Loucy (cell line): ENCODE results near the gene MIR17HG.

ENCODE experiments used
- H2AFZ ChIP-seq: fragments of 200-600 bp; sonication (generic); 2 replicates; pipeline ENCODE4 v1.6.0; 2016; ENCODE audit warnings: antibody characterized with exemption, mild to moderate bottlenecking, low read length, moderate library complexity
- H3F3A ChIP-seq: fragments of 200-600 bp; 2 replicates; pipeline ENCODE4 v1.6.0; 2016; ENCODE audit warnings: antibody characterized with exemption, low read depth, mild to moderate bottlenecking
- H3K27me3 ChIP-seq: fragments of 200-600 bp; sonication (generic); 2 replicates; pipeline ENCODE4 v1.6.1; 2014; ENCODE audit warnings: low read length, mild to moderate bottlenecking; ENCODE audit not compliant: insufficient read depth, poor library complexity, severe bottlenecking
- H3K36me3 ChIP-seq: fragments of 200-600 bp; sonication (generic); 2 replicates; pipeline ENCODE4 v1.6.1; 2016; ENCODE audit warnings: low read length; ENCODE audit not compliant: insufficient read depth
- H3K4me1 ChIP-seq: fragments of 200-600 bp; sonication (generic); 2 replicates; pipeline ENCODE4 v1.5.1; 2014; ENCODE audit warnings: low read length, mild to moderate bottlenecking; ENCODE audit not compliant: insufficient read depth, poor library complexity, severe bottlenecking
- H3K4me2 ChIP-seq: fragments of 200-600 bp; sonication (generic); 2 replicates; pipeline ENCODE4 v1.6.0; 2014; ENCODE audit warnings: antibody characterized with exemption, low read length, low read depth, mild to moderate bottlenecking; ENCODE audit not compliant: poor library complexity, severe bottlenecking
- H3K4me3 ChIP-seq: fragments of 200-600 bp; sonication (generic); 2 replicates; pipeline ENCODE4 v1.5.1; 2014; ENCODE audit warnings: low read length, mild to moderate bottlenecking, mixed read lengths; ENCODE audit not compliant: poor library complexity, severe bottlenecking
- H3K79me2 ChIP-seq: fragments of 200-600 bp; sonication (generic); 2 replicates; pipeline ENCODE4 v1.6.1; 2014; ENCODE audit warnings: low read length; ENCODE audit not compliant: insufficient read depth
- H3K9ac ChIP-seq: fragments of 200-600 bp; sonication (generic); 2 replicates; pipeline ENCODE4 v1.6.0; 2014; ENCODE audit warnings: mild to moderate bottlenecking, low read depth, low read length, moderate library complexity; ENCODE audit not compliant: poor library complexity, severe bottlenecking
- H3K9me2 ChIP-seq: fragments of 200-600 bp; sonication (generic); replicated peaks from 2 replicates; pipeline ENCODE4 v1.6.1; 2016; ENCODE audit warnings: low read depth, low read length, mixed read lengths
- H3K9me3 ChIP-seq: fragments of 200-600 bp; sonication (generic); 2 replicates; pipeline ENCODE4 v1.6.1; 2014; ENCODE audit warnings: mild to moderate bottlenecking, antibody characterized with exemption, low read length, low read depth; ENCODE audit not compliant: insufficient read depth
- H4K20me1 ChIP-seq: fragments of 200-600 bp; sonication (generic); 2 replicates; pipeline ENCODE4 v1.6.0; 2014; ENCODE audit warnings: antibody characterized with exemption, low read length, mild to moderate bottlenecking; ENCODE audit not compliant: insufficient read depth, poor library complexity, severe bottlenecking
- EZH2phosphoT487 ChIP-seq: fragments of 200-600 bp; IDR thresholded peaks from 2 replicates; pipeline ENCODE4 v1.6.1; 2018; ENCODE audit warnings: antibody characterized with exemption, mild to moderate bottlenecking, moderate library complexity, borderline replicate concordance
- TF ChIP-seq, protein P1 (sequence below): fragments of 200-600 bp; sonication (generic); conservative IDR thresholded peaks from 2 replicates; pipeline ENCODE4 v1.5.1; 2014; ENCODE audit warnings: mild to moderate bottlenecking, antibody characterized with exemption, low read length

Gene MIR17HG

DNA sequence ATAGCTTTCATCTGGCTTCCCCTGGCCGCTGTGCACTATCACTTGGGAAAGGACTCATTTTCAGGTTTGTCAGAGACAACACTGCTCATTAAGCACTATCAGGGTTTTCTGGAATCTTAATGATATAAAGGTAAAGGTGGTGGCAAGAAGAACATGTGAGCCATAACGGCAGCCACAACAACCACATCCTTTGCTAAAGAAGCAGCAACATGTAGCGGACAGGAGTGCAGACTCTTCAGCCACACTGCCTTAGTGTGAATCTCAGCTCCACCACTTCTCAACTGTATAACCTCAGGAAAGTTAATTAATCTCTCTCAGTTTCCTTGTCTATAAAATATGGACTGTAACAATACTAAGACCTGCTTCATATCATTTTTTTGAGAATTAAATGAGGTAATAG, 24.1 kb upstream of the MIR17HG start:
- no peaks in the 10 kb centered on the region for H4K20me1 ChIP-seq
- H3K9ac ChIP-seq = no peak overlapping the region
- no peaks in the 10 kb centered on the region for H3K9me3 ChIP-seq
- H3K36me3 ChIP-seq = no peaks in the 10 kb centered on the region
- H3K27me3 ChIP-seq = no peaks in the 10 kb centered on the region
- H3K4me1 ChIP-seq = no peaks in the 10 kb centered on the region
- H3F3A ChIP-seq = no peaks in the 10 kb centered on the region
- no peak overlapping the region for H3K4me3 ChIP-seq
- H3K4me2 ChIP-seq = no peak overlapping the region
- TF ChIP-seq, protein P1, sequence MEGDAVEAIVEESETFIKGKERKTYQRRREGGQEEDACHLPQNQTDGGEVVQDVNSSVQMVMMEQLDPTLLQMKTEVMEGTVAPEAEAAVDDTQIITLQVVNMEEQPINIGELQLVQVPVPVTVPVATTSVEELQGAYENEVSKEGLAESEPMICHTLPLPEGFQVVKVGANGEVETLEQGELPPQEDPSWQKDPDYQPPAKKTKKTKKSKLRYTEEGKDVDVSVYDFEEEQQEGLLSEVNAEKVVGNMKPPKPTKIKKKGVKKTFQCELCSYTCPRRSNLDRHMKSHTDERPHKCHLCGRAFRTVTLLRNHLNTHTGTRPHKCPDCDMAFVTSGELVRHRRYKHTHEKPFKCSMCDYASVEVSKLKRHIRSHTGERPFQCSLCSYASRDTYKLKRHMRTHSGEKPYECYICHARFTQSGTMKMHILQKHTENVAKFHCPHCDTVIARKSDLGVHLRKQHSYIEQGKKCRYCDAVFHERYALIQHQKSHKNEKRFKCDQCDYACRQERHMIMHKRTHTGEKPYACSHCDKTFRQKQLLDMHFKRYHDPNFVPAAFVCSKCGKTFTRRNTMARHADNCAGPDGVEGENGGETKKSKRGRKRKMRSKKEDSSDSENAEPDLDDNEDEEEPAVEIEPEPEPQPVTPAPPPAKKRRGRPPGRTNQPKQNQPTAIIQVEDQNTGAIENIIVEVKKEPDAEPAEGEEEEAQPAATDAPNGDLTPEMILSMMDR = no peak
- TF ChIP-seq EZH2phosphoT487 = no peak
- no peaks in the 10 kb centered on the region for H3K9me2 ChIP-seq
- no peak overlapping the region for H2AFZ ChIP-seq
- H3K79me2 ChIP-seq = no peaks in the 10 kb centered on the region

DNA sequence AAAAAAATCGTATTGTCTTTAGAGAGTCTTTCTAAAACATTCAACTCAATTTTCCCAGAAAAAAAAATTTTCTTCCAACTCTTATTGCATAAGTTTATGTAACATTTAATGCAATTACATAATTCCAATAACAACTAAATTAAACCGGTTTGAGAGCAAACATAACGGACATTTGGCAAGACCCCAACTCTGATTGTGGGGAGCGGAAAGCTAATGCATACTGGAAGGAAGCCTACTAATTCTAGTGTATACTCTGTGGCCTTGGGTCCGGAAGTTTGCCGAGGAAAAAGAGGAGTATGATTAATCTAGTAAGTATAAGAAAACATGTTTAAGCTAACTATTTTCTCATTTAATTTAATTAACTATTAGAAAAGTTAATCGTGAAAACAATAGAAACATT, 21.3 kb upstream of the MIR17HG start:
- Histone ChIP-seq H2AFZ (no peak overlapping the region), H3F3A (no peaks in the 10 kb centered on the region), H3K4me3 (no peak overlapping the region), H3K4me1 (no peaks in the 10 kb centered on the region), H4K20me1 (no peaks in the 10 kb centered on the region), H3K27me3 (no peaks in the 10 kb centered on the region), H3K9me3 (no peaks in the 10 kb centered on the region), H3K9me2 (no peaks in the 10 kb centered on the region), H3K79me2 (no peaks in the 10 kb centered on the region), H3K9ac (no peak overlapping the region), H3K4me2 (no peak overlapping the region), H3K36me3 (no peaks in the 10 kb centered on the region)
- TF ChIP-seq EZH2phosphoT487 = no peak
- TF ChIP-seq, protein P1 = no peak

DNA sequence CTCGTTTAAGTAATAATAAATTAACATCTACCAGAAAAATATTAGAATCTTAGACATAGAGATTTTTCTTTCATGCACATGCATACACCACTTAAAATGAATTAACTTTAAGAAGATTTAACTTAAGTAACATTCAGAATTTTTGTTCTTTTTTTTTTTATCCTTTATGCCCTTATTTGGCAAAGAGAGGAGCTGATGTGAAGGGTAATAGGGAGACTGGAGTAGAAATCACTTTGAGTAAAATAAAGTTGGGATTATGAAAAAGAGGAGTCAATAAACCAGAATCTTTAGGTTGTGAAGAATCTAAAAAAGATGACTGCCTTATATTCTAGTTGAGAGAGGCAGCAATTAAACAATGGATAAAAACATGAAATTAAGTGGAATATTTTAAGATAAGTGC, 18.8 kb upstream of the MIR17HG start:
- Histone ChIP-seq H3K79me2 (no peaks in the 10 kb centered on the region), H3K9ac (no peak overlapping the region), H3K4me3 (no peak overlapping the region), H3K4me2 (no peak overlapping the region), H3K36me3 (no peaks in the 10 kb centered on the region), H3K9me2 (no peaks in the 10 kb centered on the region), H4K20me1 (no peaks in the 10 kb centered on the region), H3K27me3 (no peaks in the 10 kb centered on the region), H3F3A (no peaks in the 10 kb centered on the region), H3K9me3 (no peaks in the 10 kb centered on the region), H2AFZ (no peak overlapping the region), H3K4me1 (no peaks in the 10 kb centered on the region)
- no peak for TF ChIP-seq EZH2phosphoT487
- TF ChIP-seq, protein P1 = no peak
